Amygdala (tissue), 56 donors: ENCODE data around the gene THAP7.
A peak's percentile ranks its signal among the peaks of the same experiment; 100 is the strongest.

Experiments
- DNase-seq, 56 donors: peaks; one replicate each; lab custom pipeline; 2025; lab: John Stamatoyannopoulos, UW

The THAP7 gene

GRCh38 chr22:20996031-20996410 lies 5.9 kb downstream of the THAP7 start:
- no peak for DNase-seq

DNA sequence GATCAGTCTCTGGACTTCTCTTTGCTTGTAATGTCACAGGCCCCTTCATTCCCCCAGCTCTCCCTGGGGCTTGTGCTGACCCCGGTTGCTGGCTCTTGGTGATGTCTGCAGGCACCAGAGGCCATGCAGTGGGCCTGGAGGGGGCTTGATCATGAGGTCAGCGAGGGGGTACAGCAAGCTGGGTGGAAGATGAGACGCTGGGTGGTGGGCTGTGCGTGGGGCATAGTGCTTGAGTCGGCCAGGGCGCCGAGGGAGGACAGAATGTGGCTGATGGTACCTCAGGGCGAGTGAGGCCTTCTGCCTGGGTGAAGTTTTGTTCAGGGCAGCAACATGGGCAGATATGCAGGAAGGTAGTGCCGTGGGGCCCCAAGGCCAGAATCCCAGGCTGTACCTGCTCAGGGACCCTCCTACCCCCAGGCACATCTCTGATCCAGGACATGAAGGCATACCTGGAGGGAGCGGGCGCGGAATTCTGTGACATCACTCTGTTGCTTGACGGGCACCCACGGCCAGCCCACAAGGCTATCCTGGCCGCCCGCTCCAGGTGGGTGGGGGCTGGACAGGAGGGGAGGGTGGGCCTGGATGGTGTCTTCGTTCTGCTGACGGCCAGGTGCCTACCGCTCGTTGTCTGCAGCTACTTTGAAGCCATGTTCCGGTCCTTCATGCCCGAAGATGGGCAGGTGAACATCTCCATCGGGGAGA lies 6.4 kb downstream of the THAP7 start:
- no peak for DNase-seq

DNA sequence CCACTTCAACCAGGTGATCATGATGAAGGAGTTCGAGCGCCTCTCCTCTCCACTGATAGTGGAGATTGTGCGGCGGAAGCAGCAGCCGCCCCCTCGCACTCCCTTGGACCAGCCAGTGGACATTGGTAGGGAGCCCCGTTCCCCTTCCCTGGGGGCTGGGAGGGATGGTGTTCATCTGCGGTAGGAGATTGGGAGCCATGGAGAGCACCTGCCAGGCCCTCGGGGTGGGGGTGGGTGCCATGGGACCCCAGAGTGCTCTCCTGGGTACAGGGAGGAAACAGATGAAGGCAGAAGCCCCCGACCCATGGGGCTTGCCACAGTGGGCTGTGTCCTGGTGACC lies 7.0 kb downstream of the THAP7 start:
- DNase-seq: no peak

GRCh38 chr22:20994128-20994901 lies 7.6 kb downstream of the THAP7 start:
- no peak for DNase-seq

DNA sequence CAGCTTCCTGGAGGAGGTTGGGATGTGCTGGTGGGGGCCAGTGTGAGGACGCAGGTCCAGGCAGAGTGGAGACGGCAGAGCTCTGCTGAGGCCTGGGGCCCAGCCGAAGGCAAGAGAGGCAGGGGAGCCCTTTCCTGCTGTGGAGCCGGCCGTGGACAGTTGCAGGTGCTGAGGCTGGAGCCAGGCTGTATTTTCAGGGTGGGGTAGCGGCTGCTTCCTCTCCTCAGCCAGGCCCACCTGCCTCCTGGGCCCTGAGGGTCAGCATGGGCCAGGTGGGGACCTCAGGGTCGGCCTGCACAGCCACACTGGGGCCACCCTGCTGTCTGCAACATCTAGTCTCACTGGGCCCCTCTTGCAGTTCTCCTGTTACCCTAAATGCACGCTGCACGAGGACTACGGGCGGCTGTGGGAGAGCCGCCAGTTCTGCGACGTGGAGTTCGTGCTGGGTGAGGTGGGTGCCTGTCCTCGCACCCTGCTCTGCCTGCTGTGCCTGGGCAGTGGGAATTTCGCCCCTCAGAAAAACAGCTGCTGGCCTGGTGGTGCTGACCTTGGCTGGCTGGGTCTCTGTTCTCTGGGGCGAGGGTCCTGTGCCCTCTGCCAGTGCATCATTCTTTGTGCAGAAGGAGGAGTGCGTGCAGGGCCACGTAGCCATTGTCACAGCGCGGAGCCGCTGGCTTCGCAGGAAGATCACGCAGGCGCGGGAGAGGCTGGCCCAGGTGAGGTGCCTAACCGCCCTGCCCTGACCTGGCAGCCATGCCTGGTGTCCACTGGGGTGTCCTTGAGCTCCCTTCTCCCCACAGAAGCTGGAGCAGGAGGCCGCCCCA lies 8.4 kb downstream of the THAP7 start:
- DNase-seq: no peak

DNA sequence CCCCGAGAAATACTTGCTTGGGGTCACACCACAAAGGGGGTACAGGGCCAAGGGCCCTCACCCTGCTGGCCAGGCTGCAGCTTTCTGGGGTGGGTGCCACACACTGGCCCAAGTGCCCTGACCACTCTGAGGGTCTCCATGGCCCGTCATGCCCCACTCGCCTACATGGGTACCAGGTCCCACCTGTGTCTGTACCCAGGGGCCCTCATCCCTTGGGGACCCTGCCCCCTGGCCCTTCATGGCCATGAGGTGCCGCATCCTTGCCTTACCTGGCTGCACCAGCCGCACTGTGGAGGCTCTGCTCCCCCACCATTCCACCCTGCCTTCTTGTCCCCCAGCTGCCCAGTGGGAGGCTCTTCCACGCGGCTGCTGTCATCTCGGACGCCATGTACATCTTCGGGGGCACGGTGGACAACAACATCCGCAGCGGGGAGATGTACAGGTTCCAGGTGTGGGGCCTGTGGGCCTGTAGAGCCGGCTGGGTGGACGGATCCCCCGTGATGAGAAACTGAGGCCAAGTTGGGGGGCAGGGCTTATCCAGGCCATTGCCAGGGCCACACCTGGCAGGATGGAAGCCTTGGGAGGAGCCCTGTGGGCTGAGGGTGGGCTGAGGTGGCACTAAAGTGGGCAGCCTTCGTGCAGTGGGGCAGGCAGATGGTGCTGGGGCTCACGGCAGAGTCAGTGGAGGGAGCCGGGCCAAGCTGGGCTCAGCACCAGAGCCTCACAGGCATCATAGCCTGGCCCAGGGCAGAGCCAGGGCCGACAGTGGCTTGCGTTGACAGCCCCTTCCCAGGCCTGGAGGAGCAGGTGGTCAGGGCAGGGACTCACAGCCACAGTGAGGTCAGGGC lies 9.2 kb downstream of the THAP7 start:
- DNase-seq: no peak

DNA sequence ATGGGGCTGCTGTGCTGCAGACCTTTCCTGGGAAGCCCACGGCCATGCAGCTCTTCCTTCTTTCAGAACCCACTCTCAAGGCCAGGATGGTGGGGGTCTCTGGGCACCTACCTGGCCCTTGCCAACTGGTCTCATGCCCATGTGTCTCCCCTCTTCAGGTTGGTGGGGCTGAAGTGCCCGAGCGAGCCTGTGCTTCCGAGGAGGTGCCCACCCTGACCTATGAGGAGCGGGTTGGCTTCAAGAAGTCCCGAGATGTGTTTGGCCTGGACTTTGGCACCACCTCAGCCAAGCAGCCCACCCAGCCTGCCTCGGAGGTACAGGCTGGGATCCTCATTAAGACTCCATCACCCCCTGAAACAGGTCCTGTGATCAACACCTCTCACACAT lies 9.9 kb downstream of the THAP7 start:
- DNase-seq: no peak

- no peak for DNase-seq
Measured at GRCh38 chr22:20991252-20992055, 10.5 kb downstream of the THAP7 start.

DNA sequence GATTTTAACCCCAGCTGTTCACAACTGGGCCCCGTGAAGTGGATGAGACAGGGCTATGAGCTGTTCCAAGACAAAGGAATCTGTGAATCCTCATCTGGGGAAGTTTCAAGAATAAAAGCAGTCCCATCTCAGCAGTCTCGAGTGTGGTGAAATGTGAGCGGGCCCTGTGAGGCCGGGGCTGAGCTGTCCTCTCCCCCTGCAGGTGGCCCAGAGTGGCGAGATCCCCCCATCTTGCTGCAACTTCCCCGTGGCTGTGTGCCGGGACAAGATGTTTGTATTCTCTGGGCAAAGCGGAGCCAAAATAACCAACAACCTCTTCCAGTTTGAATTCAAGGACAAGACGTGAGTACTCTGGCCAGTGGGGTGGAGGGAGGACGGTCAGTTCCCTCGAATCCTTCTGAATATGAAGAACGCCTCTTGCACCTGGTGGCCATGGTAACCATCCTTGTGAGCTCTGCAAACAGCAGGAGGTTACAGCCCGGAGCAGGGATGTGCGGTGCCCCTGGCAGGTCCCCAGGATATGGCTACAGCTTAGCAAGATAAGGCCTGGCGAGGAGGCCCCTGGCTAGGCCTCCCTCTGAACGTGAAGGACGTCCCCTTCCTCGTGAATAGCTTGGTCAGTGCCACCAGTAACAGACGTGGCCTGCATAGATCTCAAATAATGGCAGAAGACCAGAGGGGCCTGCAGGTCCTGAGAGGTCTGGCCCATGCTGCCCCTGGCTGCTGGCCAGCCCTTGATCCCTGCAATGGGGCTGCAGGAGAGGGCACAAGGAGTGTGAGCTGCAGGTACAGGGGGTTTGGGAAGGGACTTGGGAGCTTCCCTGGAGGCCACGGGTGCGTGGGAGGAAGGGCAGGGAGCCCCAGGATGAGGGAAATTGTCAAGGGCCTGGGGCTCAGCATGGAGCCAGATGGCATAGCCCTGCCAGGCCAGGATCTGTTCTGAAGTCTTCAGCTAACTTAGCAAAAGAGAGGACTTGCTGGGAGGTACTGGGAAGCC lies 11.4 kb downstream of the THAP7 start:
- DNase-seq: no peak

DNA sequence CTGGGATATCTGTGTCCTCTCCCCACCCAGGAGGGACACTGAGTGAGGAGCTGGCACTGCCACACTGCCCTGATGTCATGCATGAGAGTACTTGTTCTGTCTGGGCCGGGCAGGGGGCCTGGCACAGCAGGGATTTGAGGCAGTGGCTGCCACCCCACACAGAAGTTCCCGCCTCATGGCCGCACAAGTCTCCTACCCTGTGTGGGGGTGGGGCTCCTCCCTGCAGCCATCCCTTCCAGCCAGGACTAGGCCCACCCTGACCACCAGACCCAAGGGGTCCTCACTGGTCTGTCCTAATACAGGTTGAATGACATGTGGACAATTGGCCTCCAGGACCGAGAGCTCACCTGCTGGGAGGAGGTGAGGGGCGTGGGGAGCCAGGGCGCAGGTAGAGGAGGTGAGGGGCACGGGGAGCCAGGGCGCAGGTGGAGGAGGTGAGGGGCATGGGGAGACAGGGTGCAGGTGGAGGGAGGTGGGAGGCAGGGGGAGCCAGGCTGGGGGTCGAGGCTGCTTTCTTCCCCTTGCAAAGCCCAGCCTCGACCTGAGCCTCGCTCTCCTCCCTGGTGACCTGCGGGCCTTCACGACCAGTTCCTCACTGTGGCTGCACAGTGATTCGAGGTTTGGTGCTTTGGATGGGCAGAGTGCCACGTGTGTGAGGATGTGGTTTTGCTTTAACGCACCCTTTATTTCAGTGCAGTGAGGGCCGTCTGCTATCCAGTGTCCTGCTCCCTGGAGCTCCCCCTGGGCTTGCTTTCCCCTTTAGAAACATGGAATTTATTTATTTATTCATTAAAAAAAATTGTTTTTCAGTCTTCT lies 12.4 kb downstream of the THAP7 start:
- DNase-seq: no peak

GRCh38 chr22:20988573-20989322 lies 13.2 kb downstream of the THAP7 start:
- DNase-seq: no peak

GRCh38 chr22:20987375-20987774 lies 14.5 kb downstream of the THAP7 start:
- no peak for DNase-seq

DNA sequence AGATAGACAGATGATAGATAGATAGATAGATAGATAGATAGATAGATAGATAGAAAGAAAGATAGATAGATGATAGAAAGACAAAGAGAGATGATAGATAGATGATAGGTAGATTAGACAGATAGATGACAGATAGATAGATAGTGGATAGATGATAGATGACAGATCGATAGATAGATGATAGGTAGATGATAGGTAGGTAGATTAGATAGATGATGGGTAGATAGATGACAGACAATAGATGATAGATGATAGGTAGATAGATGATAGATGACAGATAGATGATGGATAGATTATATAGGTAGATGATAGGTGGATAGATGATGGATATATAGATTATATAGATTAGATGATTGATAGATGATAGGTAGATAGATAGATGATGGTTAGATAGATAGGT lies 15.6 kb downstream of the THAP7 start:
- DNase-seq: no peak

DNA sequence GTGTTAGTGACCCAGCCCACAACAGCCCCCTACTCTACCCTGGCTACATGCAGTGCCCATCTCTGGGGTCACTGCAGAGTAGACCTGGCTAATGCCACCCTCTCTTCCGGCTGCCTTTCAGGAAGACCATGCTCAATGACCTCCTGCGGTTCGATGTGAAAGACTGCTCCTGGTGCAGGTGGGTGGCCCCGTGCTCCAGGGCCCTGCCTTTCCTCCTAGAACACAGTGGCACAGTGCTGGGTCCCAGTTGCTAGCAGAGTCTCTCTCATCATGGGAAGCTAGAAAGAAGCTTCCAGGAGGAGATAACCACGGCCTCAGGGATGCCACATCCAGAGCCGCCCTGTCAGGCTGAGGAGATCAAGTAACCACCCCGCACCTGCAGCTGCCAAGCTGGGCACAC lies 16.2 kb downstream of the THAP7 start:
- DNase-seq: no peak

GRCh38 chr22:20983081-20983771 lies 18.7 kb downstream of the THAP7 start:
- DNase-seq: no peak

DNA sequence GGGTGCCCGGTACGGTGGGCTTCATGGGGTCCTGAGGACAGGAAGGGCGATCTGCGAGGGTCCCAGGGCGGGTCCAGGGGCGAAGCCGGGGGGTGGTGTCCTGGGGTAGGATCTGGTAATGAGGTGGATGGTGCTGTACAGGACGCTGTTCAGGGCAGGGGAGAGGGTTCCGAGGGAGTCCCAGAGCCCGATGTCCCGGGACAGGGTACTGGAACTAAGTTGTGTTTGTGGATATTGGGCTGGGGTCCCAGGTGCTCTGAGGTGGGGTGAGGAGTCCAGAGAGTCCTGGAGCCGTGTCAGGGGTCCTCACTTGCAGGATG lies 19.4 kb downstream of the THAP7 start:
- peak in 1 of 56 donors; percentile 60 for DNase-seq
